ENCODE results near the gene DHH. TPM values are rescaled to one million over a fixed set of nuclear protein-coding genes. Genes with fewer than 3 reads are reported as not detected.
"Not testable (repeated sequence)": the region's sequence is repeated elsewhere in the genome, so short reads cannot be mapped to it uniquely, and the experiment has no call there.

The DHH gene
- total RNA-seq, 1 donor from 2014 or later: 1.6 TPM

- Histone ChIP-seq H3K9ac (ENCODE audit: low read depth in 1 of 3, low read length in 3 of 3) (no peak overlapping the region), H3K4me3 (ENCODE audit: low read length in 3 of 3) (no peak overlapping the region), H3K27ac (ENCODE audit: low read depth, low read length) (no peak overlapping the region), H3K36me3 (ENCODE audit: control insufficient read depth in 3 of 3, insufficient read depth in 3 of 3, low read length in 3 of 3) (no peaks in the 10 kb centered on the region), H3K27me3 (ENCODE audit: control insufficient read depth in 3 of 3, insufficient read depth in 3 of 3, low read length in 3 of 3) (peaks cover 18 to 27% (median 22%) of the 10 kb centered on the region in 3 donors), H3K9me3 (ENCODE audit: control insufficient read depth in 3 of 3, low read length in 3 of 3) (no peaks in the 10 kb centered on the region), H3K4me1 (ENCODE audit: control insufficient read depth in 3 of 3, insufficient read depth in 3 of 3, low read length in 3 of 3) (peaks cover 17 to 28% (median 21%) of the 10 kb centered on the region in 3 donors)
Measured at GRCh38 chr12:49086116-49086515, 8.5 kb downstream of the DHH start.

DNA sequence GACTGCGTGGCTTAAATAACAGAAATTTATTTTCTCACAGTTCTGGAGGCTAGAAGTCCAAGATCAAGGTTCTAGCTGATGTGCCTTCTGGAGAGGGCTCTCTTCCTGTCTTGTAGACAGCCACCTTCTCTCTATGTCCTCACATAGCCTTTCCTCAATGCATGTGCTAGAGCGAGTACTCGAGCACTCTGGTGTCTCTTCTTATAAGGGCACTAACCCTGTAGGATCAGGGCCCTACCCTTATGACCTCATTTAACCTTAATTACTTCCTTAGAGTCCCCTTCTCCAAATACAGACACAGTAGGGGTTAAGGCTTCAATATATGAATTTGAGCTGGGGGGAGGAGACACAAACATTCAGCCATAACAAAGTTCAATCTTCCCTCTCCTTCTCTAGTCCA, 10.2 kb downstream of the DHH start:
- Histone ChIP-seq H3K27me3 (ENCODE audit: control insufficient read depth in 3 of 3, insufficient read depth in 3 of 3, low read length in 3 of 3) (peaks cover 3 to 11% (median 11%) of the 10 kb centered on the region in 3 donors), H3K9me3 (ENCODE audit: control insufficient read depth in 3 of 3, low read length in 3 of 3) (no peaks in the 10 kb centered on the region), H3K4me3 (ENCODE audit: low read length in 3 of 3) (no peak overlapping the region), H3K9ac (ENCODE audit: low read depth in 1 of 3, low read length in 3 of 3) (no peak overlapping the region), H3K4me1 (ENCODE audit: control insufficient read depth in 3 of 3, insufficient read depth in 3 of 3, low read length in 3 of 3) (peaks cover 7 to 15% (median 12%) of the 10 kb centered on the region in 3 donors), H3K27ac (ENCODE audit: low read depth, low read length) (no peak overlapping the region), H3K36me3 (ENCODE audit: control insufficient read depth in 3 of 3, insufficient read depth in 3 of 3, low read length in 3 of 3) (no peaks in the 10 kb centered on the region)

DNA sequence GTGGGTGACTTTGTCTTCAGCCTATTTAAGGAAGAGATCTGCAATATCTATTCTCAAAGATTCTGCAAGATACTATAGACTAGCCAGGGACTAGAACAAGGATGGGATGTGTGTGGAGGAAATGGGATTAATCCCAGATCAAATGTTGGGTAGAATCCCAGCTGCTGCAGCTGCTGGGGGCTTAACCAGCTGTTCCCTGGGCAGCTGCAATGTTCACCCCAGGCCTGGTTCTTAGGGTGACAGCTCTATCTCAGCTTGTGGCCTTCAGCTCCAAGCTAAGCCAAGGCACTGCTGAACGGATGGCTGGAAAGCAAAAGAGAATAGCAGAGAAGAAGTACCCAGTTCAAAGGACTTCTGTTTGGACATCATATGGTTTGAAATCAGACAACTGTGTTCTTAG, 14.8 kb downstream of the DHH start:
- Histone ChIP-seq H3K4me3 (ENCODE audit: low read length in 3 of 3) (no peak overlapping the region), H3K36me3 (ENCODE audit: control insufficient read depth in 3 of 3, insufficient read depth in 3 of 3, low read length in 3 of 3) (no peaks in the 10 kb centered on the region), H3K9ac (ENCODE audit: low read depth in 1 of 3, low read length in 3 of 3) (no peak overlapping the region), H3K4me1 (ENCODE audit: control insufficient read depth in 3 of 3, insufficient read depth in 3 of 3, low read length in 3 of 3) (no peaks in the 10 kb centered on the region), H3K27ac (ENCODE audit: low read depth, low read length) (no peak overlapping the region), H3K27me3 (ENCODE audit: control insufficient read depth in 3 of 3, insufficient read depth in 3 of 3, low read length in 3 of 3) (no peaks in the 10 kb centered on the region), H3K9me3 (ENCODE audit: control insufficient read depth in 3 of 3, low read length in 3 of 3) (no peaks in the 10 kb centered on the region)

GRCh38 chr12:49070971-49071370, 23.6 kb downstream of the DHH start:
- Histone ChIP-seq H3K9me3 (ENCODE audit: control insufficient read depth in 3 of 3, low read length in 3 of 3) (no peaks in the 10 kb centered on the region), H3K27me3 (ENCODE audit: control insufficient read depth in 3 of 3, insufficient read depth in 3 of 3, low read length in 3 of 3) (no peaks in the 10 kb centered on the region), H3K9ac (ENCODE audit: low read depth in 1 of 3, low read length in 3 of 3) (no peak overlapping the region), H3K4me1 (ENCODE audit: control insufficient read depth in 3 of 3, insufficient read depth in 3 of 3, low read length in 3 of 3) (peaks cover 12 to 17% (median 16%) of the 10 kb centered on the region in 3 donors), H3K36me3 (ENCODE audit: control insufficient read depth in 3 of 3, insufficient read depth in 3 of 3, low read length in 3 of 3) (no peaks in the 10 kb centered on the region), H3K4me3 (ENCODE audit: low read length in 3 of 3) (no peak overlapping the region), H3K27ac (ENCODE audit: low read depth, low read length) (no peak overlapping the region)

DNA sequence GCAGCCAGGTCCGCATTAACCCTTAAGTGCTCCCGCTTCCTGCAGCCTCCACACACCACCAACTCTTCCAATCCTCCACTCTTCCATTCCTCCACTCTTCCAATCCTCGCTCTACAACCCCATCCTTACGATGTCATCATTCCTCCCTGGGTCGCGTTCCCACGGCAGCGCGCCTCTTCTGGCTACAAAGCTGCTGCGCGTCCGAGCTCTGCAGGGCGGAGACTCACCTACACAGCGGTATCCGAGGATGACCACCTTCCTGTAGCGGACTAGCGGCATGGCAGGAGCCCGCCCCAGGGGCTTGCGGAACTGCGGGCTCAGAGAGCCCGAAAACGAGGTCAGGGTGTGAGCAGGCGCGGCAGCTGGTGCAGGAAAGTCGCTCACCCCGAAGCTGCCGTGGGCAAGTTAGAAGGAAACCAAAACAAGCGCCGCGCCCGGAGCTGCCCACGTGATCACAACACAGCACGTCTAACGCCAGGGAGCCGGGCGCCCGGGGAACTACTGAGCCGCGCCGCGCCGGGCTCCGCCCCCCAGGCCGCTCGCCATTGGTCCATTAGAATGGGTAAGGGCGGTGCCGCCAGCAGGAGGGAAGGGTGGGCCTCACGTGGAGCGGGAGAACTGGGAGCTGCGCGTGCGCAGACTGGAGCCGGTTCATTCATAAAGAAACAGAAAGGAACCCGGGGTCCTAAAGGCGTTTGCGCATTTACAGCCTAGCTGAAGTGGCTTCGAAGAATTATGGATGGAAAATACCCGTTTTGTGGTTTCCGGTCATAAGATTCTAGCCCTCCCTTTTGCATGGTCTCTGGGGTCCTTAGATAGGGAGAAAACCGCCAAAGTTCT, 24.9 kb downstream of the DHH start, which contains the start of gene RHEBL1:
TSS of gene RHEBL1 (minus strand) at position 473 of the 840 bp plus-strand sequence. CDS start at position 279, 194 bp downstream.
- peak within 1 kb of the TSS; percentile 82 to 94 (median 88) for H3K4me3 ChIP-seq (ENCODE audit: low read length in 3 of 3)
- no peaks in the 10 kb centered on the region for H3K9me3 ChIP-seq (ENCODE audit: control insufficient read depth in 3 of 3, low read length in 3 of 3)
- H3K36me3 ChIP-seq (ENCODE audit: control insufficient read depth in 3 of 3, insufficient read depth in 3 of 3, low read length in 3 of 3): no peaks in the 10 kb centered on the region
- no peaks in the 10 kb centered on the region for H3K27me3 ChIP-seq (ENCODE audit: control insufficient read depth in 3 of 3, insufficient read depth in 3 of 3, low read length in 3 of 3)
- H3K4me1 ChIP-seq (ENCODE audit: control insufficient read depth in 3 of 3, insufficient read depth in 3 of 3, low read length in 3 of 3): peaks cover 12 to 17% (median 16%) of the 10 kb centered on the region in 3 donors
- H3K9ac ChIP-seq (ENCODE audit: low read depth in 1 of 3, low read length in 3 of 3): peak within 1 kb of the TSS; percentile 80 to 87 (median 85)
- peak within 1 kb of the TSS; percentile 73 for H3K27ac ChIP-seq (ENCODE audit: low read depth, low read length)

DNA sequence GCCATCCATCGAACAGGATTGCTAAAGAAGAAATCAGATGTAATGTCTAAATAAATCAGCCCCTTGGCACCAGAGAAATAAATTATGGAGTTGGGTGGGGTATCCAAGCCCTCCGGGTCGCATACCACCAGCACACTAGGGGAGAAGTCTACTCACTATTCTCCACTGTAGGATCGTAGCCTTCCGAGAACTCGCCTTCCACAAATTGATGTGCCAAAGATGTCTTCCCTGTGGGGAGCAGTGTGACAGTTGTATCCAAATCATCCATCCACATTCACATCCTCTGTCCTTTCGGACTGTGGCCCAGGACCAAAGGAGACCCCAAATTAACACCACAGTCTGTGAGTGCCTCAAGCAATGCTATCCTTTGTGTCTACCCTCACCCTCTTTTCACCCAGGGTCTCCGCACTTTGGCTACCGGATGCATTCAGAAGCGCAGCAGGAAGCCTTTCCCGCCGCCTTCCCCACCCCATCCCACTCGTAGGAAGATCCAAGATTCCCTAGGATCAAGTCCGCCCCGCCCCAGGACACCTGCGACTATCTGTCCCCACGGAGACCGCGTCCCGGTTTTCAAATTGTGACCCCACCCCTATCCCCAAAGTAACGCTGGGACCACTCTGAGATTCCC, 25.6 kb downstream of the DHH start:
- no peaks in the 10 kb centered on the region for H3K27me3 ChIP-seq (ENCODE audit: control insufficient read depth in 3 of 3, insufficient read depth in 3 of 3, low read length in 3 of 3)
- no peaks in the 10 kb centered on the region for H3K9me3 ChIP-seq (ENCODE audit: control insufficient read depth in 3 of 3, low read length in 3 of 3)
- H3K9ac ChIP-seq (ENCODE audit: low read depth in 1 of 3, low read length in 3 of 3): peak overlapping the region; percentile 80 to 87 (median 85)
- H3K4me3 ChIP-seq (ENCODE audit: low read length in 3 of 3): peak overlapping the region; percentile 82 to 94 (median 88)
- H3K27ac ChIP-seq (ENCODE audit: low read depth, low read length): peak overlapping the region; percentile 73
- H3K36me3 ChIP-seq (ENCODE audit: control insufficient read depth in 3 of 3, insufficient read depth in 3 of 3, low read length in 3 of 3): no peaks in the 10 kb centered on the region
- H3K4me1 ChIP-seq (ENCODE audit: control insufficient read depth in 3 of 3, insufficient read depth in 3 of 3, low read length in 3 of 3): peaks cover 12 to 18% (median 17%) of the 10 kb centered on the region in 3 donors

DNA sequence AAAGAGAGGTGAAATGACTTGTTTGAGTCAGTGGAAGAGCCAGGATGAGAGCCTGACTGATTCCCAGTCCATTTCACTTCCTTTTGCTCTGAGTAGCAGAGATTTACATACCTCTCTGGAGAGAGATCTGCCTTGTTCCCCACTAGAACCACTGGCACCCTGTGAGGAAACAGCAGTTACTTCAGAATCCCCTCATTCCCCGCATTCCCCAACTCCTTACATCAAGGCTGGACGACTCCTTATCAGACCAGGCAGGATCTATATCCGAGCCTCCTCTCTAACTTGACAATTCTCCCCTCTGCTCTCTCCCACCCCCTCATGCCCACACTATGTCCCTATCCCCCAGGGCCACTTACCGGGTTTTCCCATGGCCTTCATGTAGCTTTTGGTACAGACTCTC, 28.5 kb downstream of the DHH start:
- peaks cover 17 to 28% (median 23%) of the 10 kb centered on the region in 3 donors for H3K4me1 ChIP-seq (ENCODE audit: control insufficient read depth in 3 of 3, insufficient read depth in 3 of 3, low read length in 3 of 3)
- H3K9me3 ChIP-seq (ENCODE audit: control insufficient read depth in 3 of 3, low read length in 3 of 3): no peaks in the 10 kb centered on the region
- no peaks in the 10 kb centered on the region for H3K27me3 ChIP-seq (ENCODE audit: control insufficient read depth in 3 of 3, insufficient read depth in 3 of 3, low read length in 3 of 3)
- H3K36me3 ChIP-seq (ENCODE audit: control insufficient read depth in 3 of 3, insufficient read depth in 3 of 3, low read length in 3 of 3): no peaks in the 10 kb centered on the region
- no peak overlapping the region for H3K4me3 ChIP-seq (ENCODE audit: low read length in 3 of 3)
- no peak overlapping the region for H3K27ac ChIP-seq (ENCODE audit: low read depth, low read length)
- H3K9ac ChIP-seq (ENCODE audit: low read depth in 1 of 3, low read length in 3 of 3): no peak overlapping the region

- Histone ChIP-seq H3K4me3 (ENCODE audit: low read length in 3 of 3) (no peak overlapping the region), H3K9me3 (ENCODE audit: control insufficient read depth in 3 of 3, low read length in 3 of 3) (no peaks in the 10 kb centered on the region), H3K9ac (ENCODE audit: low read depth in 1 of 3, low read length in 3 of 3) (no peak overlapping the region), H3K36me3 (ENCODE audit: control insufficient read depth in 3 of 3, insufficient read depth in 3 of 3, low read length in 3 of 3) (no peaks in the 10 kb centered on the region), H3K27me3 (ENCODE audit: control insufficient read depth in 3 of 3, insufficient read depth in 3 of 3, low read length in 3 of 3) (no peaks in the 10 kb centered on the region), H3K27ac (ENCODE audit: low read depth, low read length) (no peak overlapping the region), H3K4me1 (ENCODE audit: control insufficient read depth in 3 of 3, insufficient read depth in 3 of 3, low read length in 3 of 3) (peaks cover 14 to 27% (median 19%) of the 10 kb centered on the region in 3 donors)
Measured at GRCh38 chr12:49064767-49065152, 29.8 kb downstream of the DHH start.

GRCh38 chr12:49061916-49062315, 32.7 kb downstream of the DHH start:
- H3K36me3 ChIP-seq (ENCODE audit: control insufficient read depth in 3 of 3, insufficient read depth in 3 of 3, low read length in 3 of 3); H3K27ac ChIP-seq (ENCODE audit: low read depth, low read length); H3K9me3 ChIP-seq (ENCODE audit: control insufficient read depth in 3 of 3, low read length in 3 of 3); H3K4me3 ChIP-seq (ENCODE audit: low read length in 3 of 3); H3K27me3 ChIP-seq (ENCODE audit: control insufficient read depth in 3 of 3, insufficient read depth in 3 of 3, low read length in 3 of 3): not testable (repeated sequence)
- Histone ChIP-seq H3K9ac (ENCODE audit: low read depth in 1 of 3, low read length in 3 of 3) (peak overlapping the region in 2 of 3 donors; percentile 87 to 99), H3K4me1 (ENCODE audit: control insufficient read depth in 3 of 3, insufficient read depth in 3 of 3, low read length in 3 of 3) (peaks cover 28 to 38% (median 29%) of the 10 kb centered on the region in 3 donors)

GRCh38 chr12:49061157-49061650, 33.4 kb downstream of the DHH start:
- Histone ChIP-seq H3K4me1 (ENCODE audit: control insufficient read depth in 3 of 3, insufficient read depth in 3 of 3, low read length in 3 of 3) (peaks cover 35 to 45% (median 36%) of the 10 kb centered on the region in 3 donors), H3K9me3 (ENCODE audit: control insufficient read depth in 3 of 3, low read length in 3 of 3) (no peaks in the 10 kb centered on the region), H3K4me3 (ENCODE audit: low read length in 3 of 3) (peak overlapping the region; percentile 94 to 95 (median 95)), H3K36me3 (ENCODE audit: control insufficient read depth in 3 of 3, insufficient read depth in 3 of 3, low read length in 3 of 3) (no peaks in the 10 kb centered on the region), H3K27ac (ENCODE audit: low read depth, low read length) (peak overlapping the region; percentile 92), H3K27me3 (ENCODE audit: control insufficient read depth in 3 of 3, insufficient read depth in 3 of 3, low read length in 3 of 3) (no peaks in the 10 kb centered on the region), H3K9ac (ENCODE audit: low read depth in 1 of 3, low read length in 3 of 3) (peak overlapping the region; percentile 87 to 99 (median 97))
